ENCODE data around the gene IFNAR1. TPM values are rescaled to one million over a fixed set of nuclear protein-coding genes. Genes with fewer than 3 reads are reported as not detected.

IFNAR1 gene
- total RNA-seq = 44.6 and 47.8 TPM in 2 replicates
- polyA plus RNA-seq = 7.1 and 16.2 TPM in 2 replicates
- polyA plus RNA-seq (2011; cell fraction: cytosol; rRNA removed) = 11.2 and 12.4 TPM in 2 replicates
- polyA plus RNA-seq (2011; cell fraction: nucleus; rRNA removed) = 5.2 and 6.0 TPM in 2 replicates
- 29.5 and 38.8 TPM in 2 replicates for polyA plus RNA-seq (2012)
- 15.3 and 16.2 TPM in 2 replicates for polyA minus RNA-seq
- 16.2 TPM for polyA minus RNA-seq (2011; cell fraction: cytosol; rRNA and poly(A)+ RNA removed)
- polyA minus RNA-seq (2011; cell fraction: nucleus; rRNA and poly(A)+ RNA removed) = 8.9 and 10.4 TPM in 2 replicates
- percentile 79 among the genes with signal in this experiment for Bru-seq, nascent RNA
- percentile 90 among the genes with signal in this experiment for BruChase-seq, experiment 1, labeled RNA remaining after a 6-hour chase
- percentile 84 among the genes with signal in this experiment for BruChase-seq, experiment 2, labeled RNA remaining after a 2-hour chase
- long read RNA-seq, full-length matches to known transcripts = 105 of 134 reads
- long read RNA-seq, partial matches to known transcripts = 8 of 134 reads
- long read RNA-seq, other reads (novel, unspliced or antisense) = 21 of 134 reads

DNA sequence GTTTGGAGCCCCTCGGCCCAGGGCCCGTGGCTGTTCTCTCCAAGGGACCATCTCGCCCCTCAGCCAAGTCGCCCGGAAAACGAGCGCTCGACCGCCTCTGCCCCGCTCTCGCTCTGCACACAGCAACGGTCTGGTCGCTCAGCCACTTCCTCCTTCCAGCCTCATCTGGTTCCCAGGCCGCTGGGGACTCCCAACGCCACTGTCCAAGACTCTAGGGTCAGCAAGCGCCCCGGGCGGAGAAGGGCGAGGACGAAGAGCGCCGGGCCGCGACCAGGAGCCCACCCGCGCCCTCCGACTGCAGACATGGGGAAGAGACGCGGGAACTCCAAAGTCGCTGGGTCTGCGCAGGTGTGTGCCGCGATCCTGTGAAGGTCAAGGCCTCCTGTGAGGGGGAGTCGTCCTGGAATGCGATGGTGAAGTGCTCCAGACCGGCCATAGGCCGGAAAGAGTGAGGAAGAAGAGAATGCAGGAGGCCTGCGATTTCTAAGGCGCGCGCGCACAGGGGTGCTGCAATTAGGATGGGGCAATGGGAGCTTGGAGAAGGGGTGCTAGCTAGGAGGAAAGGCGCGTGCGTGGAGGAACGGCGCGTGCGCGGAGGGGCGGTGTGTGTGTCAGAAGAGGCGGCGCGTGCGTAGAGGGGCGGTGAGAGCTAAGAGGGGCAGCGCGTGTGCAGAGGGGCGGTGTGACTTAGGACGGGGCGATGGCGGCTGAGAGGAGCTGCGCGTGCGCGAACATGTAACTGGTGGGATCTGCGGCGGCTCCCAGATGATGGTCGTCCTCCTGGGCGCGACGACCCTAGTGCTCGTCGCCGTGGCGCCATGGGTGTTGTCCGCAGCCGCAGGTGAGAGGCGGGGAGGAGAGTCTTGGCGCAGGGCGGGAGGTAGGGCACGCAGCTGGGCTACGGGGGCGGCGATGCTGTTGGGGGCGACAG, at the start of gene IFNAR1:
Gene IFNAR1, plus strand, starts transcription at position 680 of the 931 bp plus-strand sequence. Its CDS starts 86 bp downstream, at position 766.
- Histone ChIP-seq H3K79me2 (ENCODE audit: control insufficient read depth, insufficient read depth, low read length) (peaks cover 37% of the 10 kb centered on the region), H4K20me1 (replicated peaks; ENCODE audit: control insufficient read depth, extremely low read depth, insufficient read depth, low read length) (no peaks in the 10 kb centered on the region), H3K9me1 (replicated peaks; ENCODE audit: control insufficient read depth, extremely low read depth, insufficient read depth, low read length) (no peaks in the 10 kb centered on the region), H3K4me1 (ENCODE audit: control insufficient read depth, extremely low read depth, insufficient read depth, low read length) (peaks cover 11% of the 10 kb centered on the region), H3K9ac (replicated peaks; ENCODE audit: extremely low read depth, insufficient read depth, low read length) (peak within 1 kb of the TSS; percentile 70), H3K36me3 (ENCODE audit: control insufficient read depth in 2 of 2, extremely low read depth in 1 of 2, insufficient read depth in 2 of 2, low read length in 2 of 2) (no peaks in the 10 kb centered on the region), H3K4me2 (ENCODE audit: insufficient read depth, low read length) (peak within 1 kb of the TSS; percentile 90), H2AFZ (ENCODE audit: low read depth, low read length) (peak within 1 kb of the TSS; percentile 86), H3K27me3 (ENCODE audit: control insufficient read depth in 2 of 2, insufficient read depth in 2 of 2, low read length in 2 of 2) (no peaks in the 10 kb centered on the region), H3K9me3 (replicated peaks; ENCODE audit: control insufficient read depth, insufficient read depth, low read length) (no peaks in the 10 kb centered on the region), H3K27ac (ENCODE audit: insufficient read depth, low read depth, low read length) (peak within 1 kb of the TSS; percentile 46), H3K4me3 (replicated peaks in 1 of 3; ENCODE audit: insufficient read depth in 1 of 3, low read depth in 1 of 3, low read length in 3 of 3) (peak within 1 kb of the TSS; percentile 50 to 73 (median 65))
- FAIRE-seq = peak; percentile 75
- TSS peak; percentile 91 for BruUV-seq (replicated peaks)
- intact Hi-C loops (cut with micrococcal nuclease) (loop anchor here (1.0 to 2.0 kb wide), 3 partner anchors 23 to 92 kb away; no protein-coding TSS in a partner anchor), dilution Hi-C loops (cut with MboI; ENCODE audit: extremely low pct_ligation_motif_present, low sequenced_read_pairs) (no loop called here)
- DNase-seq (ENCODE audit: low read depth, low spot score) = peak; percentile 98
- peak; percentile 73 for TF ChIP-seq POLR2AphosphoS5 (IDR thresholded peaks at IDR 0.05; ENCODE audit: insufficient read depth, low read depth, low read length)
- TF ChIP-seq, protein P1, sequence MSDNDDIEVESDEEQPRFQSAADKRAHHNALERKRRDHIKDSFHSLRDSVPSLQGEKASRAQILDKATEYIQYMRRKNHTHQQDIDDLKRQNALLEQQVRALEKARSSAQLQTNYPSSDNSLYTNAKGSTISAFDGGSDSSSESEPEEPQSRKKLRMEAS (IDR thresholded peaks at IDR 0.05; ENCODE audit: insufficient read depth, insufficient read length) = no peak
- peak; percentile 10 for TF ChIP-seq MYC (IDR thresholded peaks at IDR 0.05; ENCODE audit: low read depth, low read length)
- TF ChIP-seq EZH2 (IDR thresholded peaks at IDR 0.05; ENCODE audit: borderline replicate concordance, low read depth, low read length, severe bottlenecking) = no peak
- no peak for TF ChIP-seq FOS (IDR thresholded peaks at IDR 0.05; ENCODE audit: borderline replicate concordance, insufficient read depth, low read length)
- no peak for TF ChIP-seq JUN (IDR thresholded peaks at IDR 0.05; ENCODE audit: borderline replicate concordance, insufficient read depth, insufficient read length, low read depth)
- TF ChIP-seq, protein P2, sequence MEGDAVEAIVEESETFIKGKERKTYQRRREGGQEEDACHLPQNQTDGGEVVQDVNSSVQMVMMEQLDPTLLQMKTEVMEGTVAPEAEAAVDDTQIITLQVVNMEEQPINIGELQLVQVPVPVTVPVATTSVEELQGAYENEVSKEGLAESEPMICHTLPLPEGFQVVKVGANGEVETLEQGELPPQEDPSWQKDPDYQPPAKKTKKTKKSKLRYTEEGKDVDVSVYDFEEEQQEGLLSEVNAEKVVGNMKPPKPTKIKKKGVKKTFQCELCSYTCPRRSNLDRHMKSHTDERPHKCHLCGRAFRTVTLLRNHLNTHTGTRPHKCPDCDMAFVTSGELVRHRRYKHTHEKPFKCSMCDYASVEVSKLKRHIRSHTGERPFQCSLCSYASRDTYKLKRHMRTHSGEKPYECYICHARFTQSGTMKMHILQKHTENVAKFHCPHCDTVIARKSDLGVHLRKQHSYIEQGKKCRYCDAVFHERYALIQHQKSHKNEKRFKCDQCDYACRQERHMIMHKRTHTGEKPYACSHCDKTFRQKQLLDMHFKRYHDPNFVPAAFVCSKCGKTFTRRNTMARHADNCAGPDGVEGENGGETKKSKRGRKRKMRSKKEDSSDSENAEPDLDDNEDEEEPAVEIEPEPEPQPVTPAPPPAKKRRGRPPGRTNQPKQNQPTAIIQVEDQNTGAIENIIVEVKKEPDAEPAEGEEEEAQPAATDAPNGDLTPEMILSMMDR (IDR thresholded peaks at IDR 0.05; ENCODE audit: extremely low read depth in 1 of 2, insufficient read depth in 1 of 2, low read depth in 1 of 2, low read length in 2 of 2) = no peak
- TF ChIP-seq POLR2A (IDR thresholded peaks at IDR 0.05; ENCODE audit: low read depth, low read length) = peak; percentile 93
- no peak for TF ChIP-seq GATA2 (IDR thresholded peaks at IDR 0.05; ENCODE audit: insufficient read depth, insufficient read length, low read depth, low read length)
- POLR2A ChIA-PET = interaction anchor here (1.0 to 1.7 kb wide), 2 partner anchors 37 to 58 kb away, joined by 4 to 5 read pairs; partner anchors contain the start of gene IL10RB
- CTCF ChIA-PET = interaction anchor here (0.6 to 2.0 kb wide), 19 partner anchors 10 to 384 kb away, joined by 3 to 29 read pairs (median 4); partner anchors contain the start of genes IFNAR2 and TMEM50B
